ENCODE measurements around the gene NOC4L. TPM values are rescaled to one million over a fixed set of nuclear protein-coding genes. Genes with fewer than 3 reads are reported as not detected.

NOC4L gene
- total RNA-seq, 1 experiment from 2014 or later, result 39.6 TPM

DNA sequence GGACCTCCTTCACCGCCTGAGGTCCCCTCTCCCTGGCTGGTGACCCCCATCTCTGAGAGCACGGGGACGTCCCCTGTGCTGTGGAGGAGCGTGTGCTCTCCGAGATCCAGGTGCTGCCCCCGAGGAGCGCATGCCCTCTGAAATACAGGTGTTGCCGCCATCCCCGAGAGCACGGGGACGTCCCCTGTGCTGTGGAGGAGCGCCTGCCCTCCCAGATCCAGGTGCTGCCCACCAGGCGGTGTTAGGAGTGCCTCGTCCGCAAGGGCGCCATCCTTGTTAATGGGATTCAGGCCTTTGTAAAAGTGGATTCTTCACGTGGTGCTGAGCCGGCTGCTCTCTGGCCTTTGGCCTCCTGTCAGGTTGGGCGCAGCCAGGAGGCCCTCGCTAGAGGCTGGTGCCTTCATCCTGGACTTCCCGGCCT, 10.1 kb downstream of the NOC4L start:
- H3K4me3 ChIP-seq (ENCODE audit: low read depth, low read length), result no peak overlapping the region
- Mint-ChIP-seq H3K9me3 (ENCODE audit: unreplicated experiment) (no peaks in the 10 kb centered on the region), H3K4me1 (ENCODE audit: low read depth, unreplicated experiment) (no peaks in the 10 kb centered on the region), H3K4me3 (ENCODE audit: unreplicated experiment) (no peak overlapping the region), H3K27me3 (ENCODE audit: insufficient read depth, unreplicated experiment) (no peaks in the 10 kb centered on the region), H3K36me3 (ENCODE audit: insufficient read depth, unreplicated experiment) (peaks cover 12% of the 10 kb centered on the region), H3K27ac (ENCODE audit: unreplicated experiment) (no peak overlapping the region)
- BruUV-seq (replicated peaks), result no TSS peak
- TF ChIP-seq, protein P1, sequence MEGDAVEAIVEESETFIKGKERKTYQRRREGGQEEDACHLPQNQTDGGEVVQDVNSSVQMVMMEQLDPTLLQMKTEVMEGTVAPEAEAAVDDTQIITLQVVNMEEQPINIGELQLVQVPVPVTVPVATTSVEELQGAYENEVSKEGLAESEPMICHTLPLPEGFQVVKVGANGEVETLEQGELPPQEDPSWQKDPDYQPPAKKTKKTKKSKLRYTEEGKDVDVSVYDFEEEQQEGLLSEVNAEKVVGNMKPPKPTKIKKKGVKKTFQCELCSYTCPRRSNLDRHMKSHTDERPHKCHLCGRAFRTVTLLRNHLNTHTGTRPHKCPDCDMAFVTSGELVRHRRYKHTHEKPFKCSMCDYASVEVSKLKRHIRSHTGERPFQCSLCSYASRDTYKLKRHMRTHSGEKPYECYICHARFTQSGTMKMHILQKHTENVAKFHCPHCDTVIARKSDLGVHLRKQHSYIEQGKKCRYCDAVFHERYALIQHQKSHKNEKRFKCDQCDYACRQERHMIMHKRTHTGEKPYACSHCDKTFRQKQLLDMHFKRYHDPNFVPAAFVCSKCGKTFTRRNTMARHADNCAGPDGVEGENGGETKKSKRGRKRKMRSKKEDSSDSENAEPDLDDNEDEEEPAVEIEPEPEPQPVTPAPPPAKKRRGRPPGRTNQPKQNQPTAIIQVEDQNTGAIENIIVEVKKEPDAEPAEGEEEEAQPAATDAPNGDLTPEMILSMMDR (IDR thresholded peaks at IDR 0.05; ENCODE audit: insufficient read depth in 1 of 2, low read depth in 1 of 2, low read length in 1 of 2, severe bottlenecking in 1 of 2, unreplicated experiment in 1 of 2), result no peak
- ChIA-PET CTCF (interaction anchor here (0.6 to 1.5 kb wide), 13 partner anchors 8 to 407 kb away, joined by 3 to 44 read pairs (median 4); no protein-coding TSS in a partner anchor), POLR2A (interaction anchor here (0.6 kb wide), 1 partner anchor 252 kb away, joined by 4 read pairs; no protein-coding TSS in a partner anchor)
- no peaks in the 10 kb centered on the region for H3K27me3 ChIP-seq (replicated peaks; ENCODE audit: control insufficient read depth, insufficient read depth, low read length)
- no peaks in the 10 kb centered on the region for H3K4me1 ChIP-seq
- H3K9me3 ChIP-seq, result no peaks in the 10 kb centered on the region
- DNase-seq, result no peak
- intact Hi-C loops (cut with micrococcal nuclease; ENCODE audit: unreplicated experiment), result loop anchor here (1.0 to 2.0 kb wide), 2 partner anchors 65 to 260 kb away; no protein-coding TSS in a partner anchor
- H3K36me3 ChIP-seq (ENCODE audit: control insufficient read depth, insufficient read depth, low read length), result peaks cover 7% of the 10 kb centered on the region

- TF ChIP-seq, protein P1 (IDR thresholded peaks at IDR 0.05; ENCODE audit: insufficient read depth in 1 of 2, low read depth in 1 of 2, low read length in 1 of 2, severe bottlenecking in 1 of 2, unreplicated experiment in 1 of 2), result no peak
- Mint-ChIP-seq H3K4me3 (ENCODE audit: unreplicated experiment) (no peak overlapping the region), H3K27me3 (ENCODE audit: insufficient read depth, unreplicated experiment) (no peaks in the 10 kb centered on the region), H3K4me1 (ENCODE audit: low read depth, unreplicated experiment) (no peaks in the 10 kb centered on the region), H3K9me3 (ENCODE audit: unreplicated experiment) (no peaks in the 10 kb centered on the region), H3K27ac (ENCODE audit: unreplicated experiment) (no peak overlapping the region), H3K36me3 (ENCODE audit: insufficient read depth, unreplicated experiment) (peaks cover 12% of the 10 kb centered on the region)
- ChIA-PET POLR2A (no interaction called here), CTCF (no interaction called here)
- DNase-seq, result no peak
- H3K4me3 ChIP-seq (ENCODE audit: low read depth, low read length), result no peak overlapping the region
- no TSS peak for BruUV-seq (replicated peaks)
- peaks cover 5% of the 10 kb centered on the region for H3K36me3 ChIP-seq (ENCODE audit: control insufficient read depth, insufficient read depth, low read length)
- no peaks in the 10 kb centered on the region for H3K9me3 ChIP-seq
- H3K4me1 ChIP-seq, result no peaks in the 10 kb centered on the region
- intact Hi-C loops (cut with micrococcal nuclease; ENCODE audit: unreplicated experiment), result loop anchor here (1.0 to 2.0 kb wide), 2 partner anchors 64 to 260 kb away; no protein-coding TSS in a partner anchor
- H3K27me3 ChIP-seq (replicated peaks; ENCODE audit: control insufficient read depth, insufficient read depth, low read length), result no peaks in the 10 kb centered on the region
Observed at GRCh38 chr12:132154941-132155770, 10.9 kb downstream of the NOC4L start.

GRCh38 chr12:132155771-132156572, 11.7 kb downstream of the NOC4L start:
- Mint-ChIP-seq H3K9me3 (ENCODE audit: unreplicated experiment) (no peaks in the 10 kb centered on the region), H3K4me1 (ENCODE audit: low read depth, unreplicated experiment) (no peaks in the 10 kb centered on the region), H3K36me3 (ENCODE audit: insufficient read depth, unreplicated experiment) (peaks cover 10% of the 10 kb centered on the region), H3K4me3 (ENCODE audit: unreplicated experiment) (no peak overlapping the region), H3K27ac (ENCODE audit: unreplicated experiment) (no peak overlapping the region), H3K27me3 (ENCODE audit: insufficient read depth, unreplicated experiment) (no peaks in the 10 kb centered on the region)
- H3K36me3 ChIP-seq (ENCODE audit: control insufficient read depth, insufficient read depth, low read length), result peaks cover 5% of the 10 kb centered on the region
- ChIA-PET POLR2A (no interaction called here), CTCF (no interaction called here)
- H3K4me1 ChIP-seq, result no peaks in the 10 kb centered on the region
- no peaks in the 10 kb centered on the region for H3K27me3 ChIP-seq (replicated peaks; ENCODE audit: control insufficient read depth, insufficient read depth, low read length)
- BruUV-seq (replicated peaks), result no TSS peak
- TF ChIP-seq, protein P1 (IDR thresholded peaks at IDR 0.05; ENCODE audit: insufficient read depth in 1 of 2, low read depth in 1 of 2, low read length in 1 of 2, severe bottlenecking in 1 of 2, unreplicated experiment in 1 of 2), result no peak
- intact Hi-C loops (cut with micrococcal nuclease; ENCODE audit: unreplicated experiment), result loop anchor here (2.0 kb wide), 1 partner anchor 259 kb away; no protein-coding TSS in a partner anchor
- H3K4me3 ChIP-seq (ENCODE audit: low read depth, low read length), result no peak overlapping the region
- no peak for DNase-seq
- H3K9me3 ChIP-seq, result no peaks in the 10 kb centered on the region

Data from Caco-2 (cell line).